GM18907 (cell line): ENCODE measurements around the gene PDP2.
"Not testable (repeated sequence)": the region's sequence is repeated elsewhere in the genome, so short reads cannot be mapped to it uniquely, and the experiment has no call there.

ENCODE experiments used
- ATAC-seq: cut with Tn5 transposase; IDR thresholded peaks from one replicate; pipeline ENCODE4 v1.9.1; 2021; ENCODE audit warnings: mild to moderate bottlenecking, moderate library complexity; ENCODE audit not compliant: unreplicated experiment

PDP2 gene

DNA sequence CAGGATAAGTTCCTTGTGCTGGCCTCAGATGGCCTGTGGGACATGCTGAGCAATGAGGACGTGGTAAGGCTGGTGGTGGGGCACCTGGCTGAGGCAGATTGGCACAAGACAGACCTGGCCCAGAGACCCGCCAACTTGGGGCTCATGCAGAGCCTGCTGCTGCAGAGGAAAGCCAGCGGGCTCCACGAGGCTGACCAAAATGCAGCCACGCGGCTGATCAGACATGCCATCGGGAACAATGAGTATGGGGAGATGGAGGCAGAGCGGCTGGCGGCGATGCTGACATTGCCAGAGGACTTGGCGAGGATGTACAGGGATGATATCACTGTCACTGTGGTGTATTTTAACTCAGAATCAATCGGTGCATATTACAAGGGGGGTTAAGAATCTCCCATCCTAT lies 5.2 kb downstream of the PDP2 start:
- ATAC-seq = no peak

DNA sequence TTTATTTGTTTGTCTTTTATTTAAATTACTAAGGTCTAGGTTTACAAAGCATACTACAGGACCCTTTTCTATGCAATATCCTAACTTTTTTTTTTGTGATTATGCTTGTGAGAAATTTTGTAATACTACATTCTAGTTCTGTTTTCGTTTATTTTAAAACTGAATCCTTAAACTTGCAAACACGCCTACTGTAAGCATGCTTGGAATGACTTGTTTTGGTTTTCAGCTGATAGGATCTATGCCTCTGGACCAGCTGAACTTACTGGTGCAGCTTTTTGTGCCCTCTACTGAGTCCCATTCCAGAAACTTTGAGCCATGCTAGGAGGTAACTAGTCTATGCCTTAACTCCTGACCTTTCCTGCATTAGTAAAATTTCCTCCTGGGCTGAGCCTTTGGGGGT lies 6.0 kb downstream of the PDP2 start:
- no peak for ATAC-seq

DNA sequence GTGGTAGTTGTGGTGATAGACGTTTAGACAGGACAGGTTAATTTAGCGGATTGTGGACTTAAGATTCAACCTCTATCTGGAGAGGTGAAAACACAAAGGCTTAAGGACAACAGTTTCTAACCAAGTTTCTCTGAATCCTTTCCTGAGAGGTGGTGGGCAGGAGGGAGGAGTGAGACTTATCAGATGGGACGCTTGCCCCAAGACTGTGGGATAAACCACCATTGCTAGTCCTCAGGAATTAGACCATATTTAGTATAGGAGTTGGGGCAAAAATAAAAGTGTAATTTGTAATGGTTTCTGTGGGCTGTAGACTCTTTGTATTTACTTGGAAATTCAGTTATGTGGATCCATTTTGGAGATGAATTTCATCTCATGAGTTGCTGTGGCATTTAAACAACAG lies 6.6 kb downstream of the PDP2 start:
- no peak for ATAC-seq

DNA sequence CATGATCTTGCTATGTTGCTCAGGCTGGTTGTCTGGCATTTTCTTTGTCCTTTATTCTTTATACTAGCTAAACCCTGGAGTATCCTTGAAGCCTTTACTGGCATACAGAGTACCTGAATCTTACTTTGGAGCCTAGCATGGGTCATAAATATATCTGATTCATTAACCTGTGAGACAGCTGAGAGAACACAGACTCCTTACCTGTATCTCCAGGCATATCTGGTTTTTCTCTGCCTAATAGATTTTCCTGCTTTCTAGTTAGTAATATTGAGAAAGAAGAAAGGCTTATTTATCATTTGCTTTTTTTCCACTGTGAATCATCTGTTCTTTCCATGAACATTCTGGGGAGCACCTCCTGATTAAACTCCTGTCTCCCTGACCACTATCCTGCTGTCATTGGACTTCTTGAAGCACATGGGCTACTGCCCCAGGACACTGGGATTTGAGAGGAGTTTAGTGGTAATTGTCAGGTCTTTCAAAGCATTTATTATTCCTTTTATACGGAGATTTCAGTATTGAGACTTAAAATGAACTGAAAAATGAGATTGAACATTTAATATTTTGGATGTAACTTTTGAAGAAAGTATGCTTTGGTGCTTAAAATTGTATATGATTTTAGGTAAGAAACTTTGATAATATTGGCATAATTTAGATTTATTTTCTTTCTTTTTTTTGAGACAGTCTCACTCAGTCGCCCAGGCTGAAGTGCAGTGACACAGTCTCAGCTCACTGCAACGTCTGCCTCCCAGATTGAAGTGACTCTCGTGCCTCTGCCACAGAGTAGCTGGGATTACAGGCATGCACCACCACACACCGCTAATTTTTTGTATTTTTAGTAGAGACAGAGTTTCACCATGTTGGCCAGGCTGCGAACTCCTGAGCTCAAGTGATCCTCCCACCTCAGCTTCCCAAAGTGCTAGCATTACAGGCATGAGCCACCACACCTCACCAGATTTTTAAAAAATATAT lies 8.6 kb downstream of the PDP2 start:
- ATAC-seq = no peak

DNA sequence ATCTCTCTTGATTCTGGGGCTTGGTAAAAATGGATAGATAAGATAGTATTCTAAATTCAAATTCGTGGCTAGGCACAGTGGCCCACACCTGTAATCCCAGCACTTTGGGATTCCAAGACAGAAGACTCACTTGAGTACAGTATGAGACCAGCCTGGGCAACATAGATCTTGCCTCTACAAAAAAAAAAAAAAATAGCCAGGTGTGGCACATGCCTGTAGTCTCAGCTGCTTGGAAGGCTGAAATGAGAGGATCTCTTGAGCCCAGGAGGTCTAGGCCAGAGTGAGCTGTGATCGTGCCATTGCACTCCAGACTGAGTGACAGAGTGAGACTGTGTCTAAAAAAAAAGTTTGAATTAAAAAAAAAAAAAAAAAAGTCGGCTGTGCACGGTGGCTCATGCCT lies 9.3 kb downstream of the PDP2 start:
- ATAC-seq = no peak

DNA sequence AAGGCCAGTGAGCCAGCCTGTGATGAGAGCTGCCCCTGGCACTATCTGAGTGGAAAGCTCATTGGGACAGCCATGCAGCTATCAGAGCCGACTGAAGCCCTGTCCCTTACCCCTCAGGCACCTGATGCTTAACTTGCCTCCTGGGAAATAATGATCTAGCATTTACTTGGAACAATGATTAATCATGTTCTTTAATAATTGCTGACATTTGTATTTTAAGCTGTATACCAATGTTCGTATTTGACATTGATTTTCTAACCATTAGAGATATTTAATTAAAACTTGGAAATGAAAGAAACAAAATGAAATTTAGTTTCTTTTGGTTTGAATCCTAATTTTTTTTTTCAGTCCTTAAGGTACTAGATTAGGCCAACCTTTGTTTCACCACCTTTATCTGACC lies 10.5 kb downstream of the PDP2 start:
- ATAC-seq = no peak

DNA sequence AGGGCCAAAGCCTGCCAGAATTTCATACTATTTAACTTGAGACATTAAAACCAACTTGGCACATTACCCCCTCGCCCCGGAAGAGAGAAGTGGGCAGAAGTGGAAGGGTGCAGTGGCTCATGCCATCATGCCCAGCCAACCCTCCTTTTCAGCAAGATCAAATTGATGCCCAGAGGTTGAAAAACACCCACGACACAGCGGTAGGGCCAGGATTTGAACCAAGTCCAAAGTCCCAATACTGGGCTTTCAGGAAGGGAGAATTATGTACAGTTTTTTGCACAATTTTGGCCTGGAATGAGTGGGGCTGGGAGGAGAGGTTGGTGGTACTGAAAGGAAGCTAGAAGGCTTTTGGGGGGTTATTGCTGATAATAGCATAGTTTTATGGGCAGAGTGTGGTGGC lies 11.0 kb downstream of the PDP2 start:
- ATAC-seq = no peak

DNA sequence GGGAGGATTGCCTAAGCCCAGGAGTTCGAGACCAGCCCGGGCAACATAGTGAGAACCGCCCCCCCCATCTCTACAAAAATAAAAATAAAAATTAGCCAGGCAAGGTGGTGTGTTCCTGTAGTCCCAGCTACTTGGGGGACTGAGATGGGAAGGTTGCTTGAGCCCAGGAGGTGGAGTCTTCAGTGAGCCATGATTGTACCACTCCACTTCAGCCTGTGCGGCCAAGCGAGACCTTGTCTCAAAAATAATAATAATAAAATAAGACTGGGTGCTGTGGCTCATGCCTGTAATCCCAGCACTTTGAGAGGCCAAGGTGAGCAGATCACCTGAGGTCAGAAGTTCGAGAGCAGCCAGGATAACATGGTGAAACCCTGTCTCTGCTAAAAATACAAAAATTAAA lies 11.5 kb downstream of the PDP2 start:
- no peak for ATAC-seq

DNA sequence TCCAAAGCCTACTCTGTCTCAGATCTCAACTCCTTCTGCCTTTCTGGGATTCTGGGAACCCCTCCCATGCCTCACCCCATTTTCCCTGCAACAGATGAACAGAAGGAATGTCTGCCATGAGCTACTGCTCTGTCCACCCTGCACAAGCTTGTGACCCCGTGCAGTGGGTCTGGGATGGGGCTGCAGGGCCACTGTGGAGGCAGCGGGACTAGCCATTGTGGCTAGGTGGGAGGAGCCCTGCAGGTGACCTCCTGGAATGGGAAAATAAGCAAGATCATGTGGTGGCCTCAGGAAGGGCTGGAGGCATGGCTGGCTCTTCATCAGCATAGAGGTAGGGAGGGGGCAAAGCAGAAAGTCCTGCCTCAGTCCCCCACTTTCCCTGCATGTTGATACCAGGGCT lies 13.7 kb downstream of the PDP2 start:
- ATAC-seq = no peak

DNA sequence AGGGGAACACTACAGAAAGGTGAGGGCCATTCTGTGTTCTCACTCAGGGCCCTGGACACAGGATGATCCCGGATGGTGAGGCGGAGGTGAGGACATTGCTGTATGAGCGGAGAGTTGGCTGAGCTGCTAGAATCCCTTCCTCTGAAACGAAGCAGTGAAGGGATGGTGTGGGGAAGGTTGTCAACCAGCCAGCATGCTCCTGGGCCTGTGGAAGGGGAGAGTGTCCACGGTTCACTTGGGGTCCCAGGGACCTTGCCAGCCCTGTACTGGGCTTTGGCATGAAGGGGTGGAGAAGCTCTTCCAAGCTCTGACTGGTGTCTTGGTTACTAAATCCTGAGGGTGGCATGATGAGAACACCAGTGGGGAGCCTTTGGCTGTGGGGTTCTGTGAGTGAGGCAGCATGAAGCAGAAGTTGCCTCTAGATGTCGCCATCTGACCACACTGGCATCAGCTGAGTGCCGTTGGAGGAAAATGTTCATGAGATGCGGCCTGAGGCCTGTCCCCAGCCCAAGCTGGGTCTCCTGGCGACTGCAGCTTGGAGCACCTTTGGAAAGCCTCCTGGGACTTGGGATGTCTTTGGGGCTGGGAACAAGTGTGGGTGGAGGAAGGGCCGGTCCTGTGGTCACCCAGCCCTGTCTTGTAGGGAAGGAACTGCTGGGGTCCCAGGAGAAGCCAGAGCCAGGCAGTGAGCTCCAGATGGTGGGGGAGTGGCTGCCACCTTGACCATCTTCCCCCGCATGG lies 14.8 kb downstream of the PDP2 start:
- ATAC-seq = no peak

DNA sequence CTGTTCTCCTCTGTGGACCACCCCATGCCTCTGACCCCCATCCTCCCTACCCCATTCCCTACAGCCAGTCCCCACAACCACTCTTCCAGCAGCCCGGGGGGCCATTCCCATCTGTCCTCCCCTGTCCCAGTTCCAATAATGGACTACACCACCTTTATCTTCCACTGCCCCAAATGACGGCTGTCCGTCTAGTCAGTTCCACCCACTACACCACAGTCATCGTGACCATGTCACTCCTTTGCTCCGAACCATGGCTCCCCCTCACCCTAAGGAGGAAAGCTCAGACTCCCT lies 15.3 kb downstream of the PDP2 start:
- no peak for ATAC-seq

DNA sequence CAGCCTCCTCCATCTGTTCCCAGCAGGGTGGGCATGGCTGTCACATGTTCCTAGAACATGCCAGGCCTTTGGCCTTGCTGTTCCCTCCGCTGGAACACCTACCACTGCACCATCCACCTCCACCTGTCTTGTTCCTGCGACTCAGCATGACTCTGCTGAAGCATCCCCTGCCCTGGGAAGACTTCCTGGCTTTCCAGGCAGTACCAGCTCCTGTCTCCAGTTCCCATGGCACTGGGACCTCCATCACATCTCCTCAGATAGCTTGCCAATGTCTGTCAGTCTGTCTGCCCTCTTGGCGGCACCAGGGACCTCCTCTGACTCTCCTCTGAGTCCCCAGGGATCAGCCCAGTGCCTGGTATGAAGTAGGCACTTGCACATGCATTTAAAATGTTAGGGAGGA lies 15.7 kb downstream of the PDP2 start:
- no peak for ATAC-seq

DNA sequence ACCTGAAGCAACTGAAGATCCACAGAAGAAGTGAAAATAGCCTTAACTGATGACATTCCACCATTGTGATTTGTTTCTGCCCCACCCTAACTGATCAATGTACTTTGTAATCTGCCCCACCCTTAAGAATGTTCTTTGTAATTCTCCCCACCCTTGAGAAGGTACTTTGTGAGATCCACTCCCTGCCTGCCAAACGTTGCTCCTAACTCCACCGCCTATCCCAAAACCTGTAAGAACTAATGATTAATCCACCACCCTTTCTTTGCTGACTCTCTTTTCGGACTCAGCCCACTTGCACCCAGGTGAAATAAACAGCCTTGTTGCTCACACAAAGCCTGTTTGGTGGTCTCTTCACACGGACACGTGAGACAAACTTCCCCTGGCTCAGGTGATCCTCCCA lies 16.4 kb downstream of the PDP2 start:
- not testable (repeated sequence) for ATAC-seq

DNA sequence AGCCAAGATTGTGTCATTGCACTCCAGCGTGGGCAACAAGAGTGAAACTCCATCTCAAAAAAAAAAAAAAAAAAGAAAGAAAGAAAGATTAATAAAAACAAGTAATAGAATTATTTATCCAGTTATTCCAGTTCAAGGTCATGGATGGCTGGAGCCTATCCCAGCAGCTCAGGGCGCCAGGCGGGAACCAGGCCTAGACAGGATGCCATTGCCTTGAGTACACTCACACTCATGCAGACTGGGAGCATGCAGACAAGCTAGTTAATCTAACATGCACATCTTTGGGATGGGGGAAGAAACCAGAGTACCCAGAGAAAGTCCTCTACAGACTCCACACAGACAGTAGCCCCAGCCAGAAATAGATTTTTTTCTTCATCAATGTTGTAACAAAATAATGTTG lies 17.9 kb downstream of the PDP2 start:
- no peak for ATAC-seq

DNA sequence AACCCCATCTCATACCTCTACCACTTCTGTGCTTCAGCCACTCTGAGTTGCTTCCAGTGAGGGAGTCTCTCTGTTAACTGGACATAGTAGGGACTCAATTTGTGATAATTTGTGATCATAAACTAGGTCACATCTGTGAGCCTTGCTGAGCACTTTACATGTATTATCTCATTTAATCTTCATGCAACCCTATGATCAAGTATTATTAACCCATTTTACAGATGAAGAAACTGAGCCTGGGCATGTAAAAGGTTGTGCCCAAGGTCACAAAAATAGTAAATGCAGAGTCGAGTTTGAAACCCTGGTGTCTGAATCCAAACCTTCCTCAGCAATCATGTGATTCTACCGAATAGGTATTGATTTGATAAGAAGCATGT lies 18.6 kb downstream of the PDP2 start:
- no peak for ATAC-seq

DNA sequence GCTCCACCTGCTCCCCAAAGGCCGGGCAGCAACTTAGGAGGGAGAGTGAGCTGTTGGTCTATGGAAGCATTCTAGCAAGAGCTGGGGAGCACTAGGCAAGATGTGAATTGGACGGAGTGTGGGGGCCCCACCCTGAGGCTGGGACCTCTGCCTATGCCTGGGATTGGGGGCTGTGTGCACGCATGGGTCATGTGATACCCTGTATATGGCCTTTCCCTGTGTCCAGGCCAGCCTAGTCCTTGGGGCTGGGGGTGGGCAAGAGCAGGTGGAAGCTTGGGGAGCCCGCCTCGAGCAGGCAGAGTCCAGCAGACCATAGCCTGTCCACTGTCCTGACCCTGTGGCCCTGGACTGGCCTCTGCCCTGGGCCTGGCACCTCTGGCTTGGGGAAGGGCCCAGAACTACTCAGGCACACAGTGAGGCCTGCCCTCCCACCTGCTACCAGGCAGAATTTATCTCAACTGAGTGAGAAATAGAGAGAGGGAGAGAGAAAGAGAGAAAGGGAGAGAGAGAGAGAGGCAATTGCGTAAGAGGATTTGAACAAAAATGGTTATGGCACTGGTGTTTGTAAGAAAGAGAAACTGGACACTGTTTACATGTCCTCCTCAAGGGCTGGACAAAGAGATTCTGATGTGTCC lies 19.1 kb downstream of the PDP2 start:
- no peak for ATAC-seq

DNA sequence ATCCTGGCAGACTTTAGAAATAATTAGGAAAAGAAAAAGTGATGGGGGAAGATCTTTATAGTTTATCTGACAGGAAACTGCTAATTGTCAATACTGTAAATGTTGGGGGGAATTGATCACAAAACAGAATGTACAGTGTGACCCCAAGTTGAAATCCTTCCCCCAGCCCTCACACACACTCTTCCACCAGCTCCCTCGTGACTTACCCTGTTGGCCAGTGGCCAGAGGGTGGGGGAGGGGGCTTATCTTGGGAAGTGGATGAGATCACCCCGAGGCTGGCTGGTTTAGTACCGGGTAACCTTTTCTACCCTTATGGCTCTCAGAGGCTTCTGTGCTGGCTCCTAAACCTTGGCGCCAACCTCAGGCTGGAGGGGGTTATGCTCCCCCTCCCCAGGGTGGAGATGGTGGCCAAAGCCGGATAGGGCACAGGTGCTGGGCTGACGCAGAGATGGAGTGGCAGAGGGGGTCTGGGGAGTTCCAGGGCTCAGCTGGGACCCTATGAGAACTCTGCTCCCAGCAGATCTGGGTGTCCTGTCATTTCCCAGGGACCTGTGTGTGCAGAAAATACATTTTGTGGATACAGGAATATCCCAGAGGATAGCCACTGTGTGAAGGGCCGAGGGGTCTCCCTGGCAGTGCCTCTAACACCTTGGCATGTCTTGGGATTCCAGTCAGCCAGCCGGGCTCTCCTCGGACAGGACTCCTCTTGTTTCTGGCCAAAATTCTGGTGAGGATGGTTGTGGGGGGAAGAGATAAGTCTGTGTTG lies 19.8 kb downstream of the PDP2 start:
- ATAC-seq = no peak

DNA sequence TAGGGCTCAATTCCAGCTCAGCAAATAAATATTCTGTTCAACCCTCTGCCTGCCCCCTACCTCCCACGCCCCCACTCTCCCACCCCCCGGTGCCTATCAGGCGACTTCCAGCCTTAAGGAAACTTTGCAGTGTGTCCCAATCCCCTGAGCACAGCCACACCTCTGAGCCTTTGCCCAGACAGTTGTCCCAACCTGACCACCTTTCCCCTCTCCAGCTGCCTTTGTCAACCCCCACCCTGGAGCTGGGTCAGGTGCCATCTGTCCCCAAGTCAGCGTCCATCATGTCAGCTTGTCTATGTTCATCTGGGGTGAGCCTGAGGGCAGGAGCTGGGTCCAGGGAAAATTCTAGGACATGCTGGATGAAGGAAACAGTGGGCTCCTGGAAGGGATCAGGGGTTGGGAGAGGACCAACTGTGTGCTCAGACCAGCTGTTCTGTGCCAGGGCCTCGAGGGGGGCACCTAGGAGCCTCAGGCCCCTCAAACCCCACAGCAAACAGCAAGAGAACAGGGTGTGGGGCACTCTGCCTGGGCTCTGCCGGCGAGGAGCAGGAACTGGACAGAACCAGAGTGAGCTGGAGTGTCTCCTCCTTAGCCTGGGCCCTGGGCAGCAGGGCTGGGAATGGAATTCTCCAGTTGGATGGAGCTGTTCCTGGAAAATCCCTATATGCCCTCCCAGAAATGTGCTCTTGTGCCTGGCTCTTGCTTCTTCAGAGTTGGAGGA lies 20.6 kb downstream of the PDP2 start:
- ATAC-seq = no peak

DNA sequence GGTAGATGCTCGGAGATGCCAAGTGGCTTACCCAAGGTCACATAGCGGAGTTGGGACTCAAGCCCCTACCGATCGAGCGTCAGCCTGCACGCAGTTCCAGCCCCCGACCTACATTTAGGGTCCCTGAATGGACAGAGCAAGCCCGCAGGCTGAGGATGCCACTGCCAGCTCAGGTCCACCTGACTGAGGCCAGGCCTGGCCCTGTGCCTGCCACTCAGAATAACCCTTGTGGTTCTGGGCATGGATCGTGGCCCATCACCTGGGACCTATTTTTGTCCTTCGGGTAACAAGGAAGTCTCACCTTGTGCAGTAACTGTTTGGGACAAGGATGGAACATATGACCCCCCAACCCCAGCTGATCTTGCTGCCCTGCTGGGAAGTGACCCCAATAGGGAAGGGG lies 21.3 kb downstream of the PDP2 start:
- no peak for ATAC-seq

DNA sequence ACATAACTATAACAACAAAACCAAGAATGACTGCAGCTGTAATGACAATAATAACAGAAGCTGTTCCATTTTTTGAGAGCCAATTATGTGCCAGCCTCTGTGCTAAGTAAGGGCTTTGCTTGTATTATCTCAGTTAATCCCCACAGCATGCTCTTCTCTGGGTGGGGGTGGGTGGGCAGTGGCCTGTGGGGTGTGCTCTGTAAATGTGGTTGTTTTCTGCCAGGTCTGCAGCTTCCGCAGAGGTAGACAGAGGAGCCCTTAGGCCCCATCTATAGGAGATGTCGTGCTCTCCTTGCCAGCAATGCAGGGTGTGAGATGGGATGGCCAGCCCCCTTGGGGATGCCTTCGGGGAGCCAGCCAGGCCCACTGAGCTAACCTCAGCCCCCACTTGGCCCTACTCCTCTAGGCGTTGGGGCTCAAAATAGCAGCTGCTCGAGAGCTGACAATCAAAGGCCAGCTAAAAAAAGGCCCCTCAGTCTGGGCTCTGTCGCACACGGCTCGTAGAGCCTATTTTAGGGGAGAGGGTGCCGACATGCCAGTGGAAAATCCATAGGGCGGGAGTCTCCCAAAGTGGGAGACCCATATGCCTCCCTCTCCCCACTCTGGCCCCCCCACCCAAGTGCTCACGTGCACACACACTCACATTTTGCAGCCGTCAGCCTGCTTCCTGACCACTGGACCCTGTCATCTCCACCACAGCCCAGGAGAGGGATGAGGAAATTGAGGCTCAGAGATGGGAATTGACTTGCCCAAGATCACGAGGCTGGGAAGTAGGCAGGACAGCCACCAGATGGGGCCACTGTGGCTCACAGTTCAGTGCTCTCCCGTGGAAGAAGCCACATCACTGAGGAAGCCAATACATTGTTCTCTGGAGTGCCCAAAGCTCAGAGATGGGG lies 22.6 kb downstream of the PDP2 start:
- ATAC-seq = no peak
